GM18507 (cell line): ENCODE data around the gene RGS14.

Experiments
- DNase-seq: peaks from one replicate; pipeline ENCODE4 v3.0.0; 2011; ENCODE audit warnings: low read depth; ENCODE audit not compliant: insufficient read length; ENCODE audit errors: extremely low spot score
- FAIRE-seq: peaks from 2 replicates; lab custom pipeline; 2011; peaks lifted over from hg19 to GRCh38; lab: Jason Lieb, UNC

RGS14 gene

DNA sequence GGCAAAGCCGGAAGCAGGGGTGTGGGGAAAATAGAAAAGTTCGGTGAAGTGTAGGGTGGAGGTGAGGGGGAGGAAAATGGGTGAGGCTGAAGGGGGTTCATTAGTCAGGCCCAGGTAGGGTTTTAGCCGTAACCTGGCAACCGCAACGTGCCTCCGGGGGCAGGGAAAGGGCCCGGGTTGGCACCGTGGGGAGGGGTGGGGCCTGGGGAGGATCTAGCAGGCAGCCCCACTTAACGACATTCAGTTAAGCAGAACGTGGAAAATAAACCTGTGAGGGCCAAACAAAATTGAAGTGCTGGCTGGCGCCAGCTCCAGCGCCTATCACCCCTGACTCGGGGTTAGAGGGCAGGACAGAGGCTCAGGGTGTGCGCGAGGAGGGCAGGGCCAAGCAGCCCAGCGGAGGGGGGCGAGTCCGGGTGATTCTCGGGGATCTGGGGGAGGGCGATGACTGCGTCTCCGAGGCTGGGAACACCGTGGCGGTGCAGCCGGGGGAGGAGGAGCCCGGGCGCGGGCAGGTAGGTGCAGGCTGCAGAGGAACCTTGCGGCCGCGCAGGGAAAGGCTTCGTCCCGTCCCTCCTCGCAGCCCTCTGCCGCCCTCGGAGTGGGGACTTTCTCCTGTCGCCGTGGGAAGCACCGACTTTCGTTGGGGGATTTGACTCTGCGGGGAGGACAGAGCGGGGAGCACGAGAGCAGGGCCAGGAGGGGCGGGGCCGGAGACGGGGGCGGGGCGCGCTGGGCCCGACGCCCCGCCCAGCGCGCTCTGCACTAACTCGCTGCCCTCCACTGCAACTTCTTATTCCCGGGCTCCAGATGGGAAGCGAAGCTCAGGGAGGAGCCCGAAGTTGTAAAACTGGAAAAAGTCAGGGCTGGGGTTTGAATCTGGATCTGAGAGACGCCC, 5.1 kb downstream of the RGS14 start:
- FAIRE-seq = peak; percentile 86
- peak; percentile 57 for DNase-seq

DNA sequence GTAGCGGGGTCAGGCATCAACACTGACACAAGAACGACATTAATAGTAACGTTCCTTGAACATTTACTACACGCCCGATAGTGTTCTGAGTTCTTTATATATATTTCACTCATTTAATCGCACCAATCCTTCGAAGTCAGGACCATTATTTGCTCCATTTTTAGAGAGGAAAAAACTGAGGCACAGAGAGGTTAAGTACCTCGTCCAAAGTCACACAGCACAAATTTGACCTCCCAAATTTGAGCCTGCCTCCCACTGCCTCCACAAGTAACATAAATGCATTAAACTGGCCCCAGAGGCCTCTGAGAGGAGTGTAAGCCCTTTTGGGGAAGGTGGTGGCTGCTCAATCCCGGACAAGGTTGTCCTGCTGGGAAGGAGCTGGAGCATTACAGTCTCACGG, 5.8 kb downstream of the RGS14 start:
- DNase-seq (no peak), FAIRE-seq (no peak)

DNA sequence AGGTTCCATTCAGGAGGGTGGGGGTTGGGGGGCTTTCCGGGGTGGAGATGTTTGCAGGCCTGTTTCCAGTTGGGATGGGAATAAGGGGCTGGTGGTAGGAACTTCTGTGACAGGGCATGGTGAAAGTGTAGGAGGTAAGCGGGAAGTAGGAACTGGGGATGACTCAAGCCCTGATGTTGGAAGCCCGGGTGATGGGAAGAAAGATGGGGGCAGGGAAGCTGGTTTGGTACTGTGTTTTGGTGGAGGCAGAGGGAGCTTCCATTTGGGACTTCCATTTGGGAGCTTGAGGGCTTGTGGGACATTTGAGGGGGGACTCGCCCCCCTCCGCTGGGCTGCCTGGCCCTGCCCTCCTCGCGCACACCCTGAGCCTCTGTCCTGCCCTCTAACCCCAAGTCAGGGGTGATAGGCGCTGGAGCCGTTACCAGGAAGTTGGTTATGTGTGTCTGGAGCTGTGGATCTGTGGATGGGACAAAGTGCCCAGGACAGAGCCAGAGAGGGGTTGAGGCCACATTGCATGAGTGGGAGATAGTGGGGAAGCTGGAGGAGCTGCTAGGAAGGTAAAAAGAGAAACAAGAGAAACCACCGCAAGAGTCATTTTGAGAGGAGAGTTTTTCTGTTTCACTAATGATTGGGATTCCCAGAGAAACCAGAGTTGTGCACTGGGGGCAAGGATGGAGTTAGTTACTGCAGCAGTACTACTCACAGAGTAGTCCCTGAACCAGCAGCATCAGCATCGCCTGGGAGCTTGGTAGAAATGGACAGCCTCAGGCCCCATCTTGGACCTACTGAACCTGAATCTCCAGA, 6.6 kb downstream of the RGS14 start:
- no peak for DNase-seq
- FAIRE-seq = peak; percentile 91

DNA sequence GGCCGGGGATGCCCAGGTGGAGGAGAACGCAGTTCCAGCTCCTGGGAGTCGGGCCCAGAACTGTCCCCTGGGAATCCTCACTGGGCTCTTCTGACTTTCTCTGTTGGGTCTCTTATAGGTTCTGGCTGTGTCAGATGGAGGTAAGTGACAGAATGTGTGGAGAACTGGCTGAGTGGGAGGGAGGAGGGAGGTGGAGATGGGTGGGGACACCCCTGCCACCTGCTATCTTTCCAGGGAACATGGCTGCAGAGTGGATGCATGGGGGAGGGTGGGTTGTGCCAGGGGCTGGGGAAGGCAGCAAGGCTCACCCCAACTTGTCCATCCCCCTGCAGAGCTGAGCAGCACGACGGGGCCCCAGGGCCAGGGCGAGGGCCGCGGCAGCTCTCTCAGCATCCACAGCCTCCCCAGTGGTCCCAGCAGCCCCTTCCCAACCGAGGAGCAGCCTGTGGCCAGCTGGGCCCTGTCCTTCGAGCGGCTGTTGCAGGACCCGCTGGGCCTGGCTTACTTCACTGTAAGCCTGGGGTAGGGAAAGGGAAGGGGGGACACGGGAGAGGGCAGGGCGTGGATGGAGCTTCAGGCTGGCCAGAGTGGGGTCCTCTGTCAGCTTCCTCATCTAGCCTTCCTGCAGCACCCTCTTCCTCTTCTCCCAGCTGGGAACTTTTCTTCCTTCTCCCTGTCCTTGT, 8.3 kb downstream of the RGS14 start:
- DNase-seq = no peak
- FAIRE-seq = no peak

DNA sequence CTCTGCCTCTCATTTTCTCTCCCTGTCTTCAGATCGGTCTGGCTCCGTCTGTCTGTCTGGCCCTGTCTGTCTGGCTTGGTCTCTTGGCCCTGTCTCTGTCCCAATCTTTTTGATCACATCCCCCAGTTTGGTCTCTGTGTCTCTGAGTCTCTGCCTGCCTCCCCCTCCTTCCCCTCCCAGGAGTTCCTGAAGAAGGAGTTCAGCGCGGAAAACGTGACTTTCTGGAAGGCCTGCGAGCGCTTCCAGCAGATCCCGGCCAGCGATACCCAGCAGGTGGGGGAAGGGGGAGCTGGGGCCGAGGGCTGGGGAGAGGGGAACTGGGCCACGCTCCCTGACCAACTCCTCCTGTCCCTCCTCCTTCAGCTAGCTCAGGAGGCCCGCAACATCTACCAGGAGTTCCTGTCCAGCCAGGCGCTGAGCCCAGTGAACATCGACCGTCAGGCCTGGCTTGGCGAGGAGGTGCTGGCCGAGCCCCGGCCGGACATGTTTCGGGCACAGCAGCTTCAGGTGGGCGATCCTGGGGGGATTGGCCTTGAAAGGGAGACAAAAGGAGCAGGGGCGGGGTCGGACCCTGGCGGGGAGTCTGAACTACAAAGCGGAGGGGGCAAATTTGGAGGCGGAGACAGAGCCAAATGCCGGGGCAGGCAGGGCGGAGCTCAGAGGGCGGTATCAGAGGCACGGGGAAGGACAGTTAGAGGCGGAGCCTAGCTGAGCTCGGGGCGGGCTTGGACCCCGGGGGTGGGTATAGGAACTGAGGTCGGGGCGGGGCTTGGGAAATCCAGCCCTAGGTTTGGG, 9.0 kb downstream of the RGS14 start:
- no peak for DNase-seq
- no peak for FAIRE-seq

DNA sequence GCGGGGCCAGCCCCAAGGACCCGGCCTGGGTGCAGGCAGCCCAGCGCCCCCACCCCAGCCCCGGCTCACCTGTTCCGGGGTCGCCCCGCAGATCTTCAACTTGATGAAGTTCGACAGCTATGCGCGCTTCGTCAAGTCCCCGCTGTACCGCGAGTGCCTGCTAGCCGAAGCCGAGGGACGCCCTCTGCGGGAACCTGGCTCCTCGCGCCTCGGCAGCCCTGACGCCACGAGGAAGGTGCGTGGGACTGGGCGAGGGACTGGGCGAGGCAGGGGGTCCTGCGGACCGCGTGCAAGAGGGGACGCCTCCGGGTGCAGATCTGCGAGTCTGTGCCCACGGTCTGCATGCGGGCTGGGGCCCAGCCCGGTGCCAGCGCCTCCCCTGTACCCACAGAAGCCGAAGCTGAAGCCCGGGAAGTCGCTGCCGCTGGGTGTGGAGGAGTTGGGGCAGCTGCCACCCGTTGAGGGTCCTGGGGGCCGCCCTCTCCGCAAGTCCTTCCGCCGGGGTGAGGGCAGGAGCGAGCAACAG, 9.7 kb downstream of the RGS14 start:
- FAIRE-seq = no peak
- DNase-seq = no peak

DNA sequence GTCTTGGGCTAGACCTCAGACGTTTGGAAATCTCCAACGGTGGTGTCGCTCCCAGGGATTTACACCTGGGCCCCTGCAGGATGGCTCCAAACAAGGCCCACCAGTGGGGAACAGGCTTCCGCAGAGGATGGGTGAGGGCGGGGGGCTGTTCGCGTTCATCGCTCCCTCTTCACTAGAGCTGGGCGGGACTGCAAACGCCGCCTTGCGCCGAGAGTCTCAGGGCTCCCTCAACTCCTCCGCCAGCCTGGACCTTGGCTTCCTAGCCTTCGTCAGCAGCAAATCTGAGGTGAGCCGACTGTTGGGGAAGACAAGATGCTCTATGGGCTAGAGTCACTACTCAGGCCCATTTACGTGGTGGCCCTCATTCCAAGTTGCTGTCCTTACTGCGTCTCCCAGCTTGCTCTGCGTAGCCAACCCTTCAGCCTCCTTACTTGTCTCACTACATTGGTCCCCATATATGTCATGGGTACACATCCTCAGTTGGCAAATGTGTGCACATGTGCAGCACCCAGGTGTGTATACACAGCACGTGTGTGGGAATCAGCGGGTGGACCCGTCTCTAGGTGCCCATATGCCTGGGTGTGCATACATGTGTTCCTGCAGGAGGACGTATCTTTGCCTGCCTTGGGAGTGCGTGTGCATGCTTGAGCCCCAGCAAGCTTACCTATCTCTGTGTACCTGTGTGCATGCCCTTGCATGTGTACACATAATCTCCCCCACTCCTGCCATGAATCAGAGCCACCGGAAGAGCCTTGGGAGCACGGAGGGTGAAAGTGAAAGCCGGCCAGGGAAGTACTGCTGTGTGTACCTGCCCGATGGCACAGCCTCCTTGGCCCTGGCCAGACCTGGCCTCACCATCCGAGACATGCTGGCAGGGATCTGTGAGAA, 10.5 kb downstream of the RGS14 start:
- DNase-seq (no peak), FAIRE-seq (no peak)

DNA sequence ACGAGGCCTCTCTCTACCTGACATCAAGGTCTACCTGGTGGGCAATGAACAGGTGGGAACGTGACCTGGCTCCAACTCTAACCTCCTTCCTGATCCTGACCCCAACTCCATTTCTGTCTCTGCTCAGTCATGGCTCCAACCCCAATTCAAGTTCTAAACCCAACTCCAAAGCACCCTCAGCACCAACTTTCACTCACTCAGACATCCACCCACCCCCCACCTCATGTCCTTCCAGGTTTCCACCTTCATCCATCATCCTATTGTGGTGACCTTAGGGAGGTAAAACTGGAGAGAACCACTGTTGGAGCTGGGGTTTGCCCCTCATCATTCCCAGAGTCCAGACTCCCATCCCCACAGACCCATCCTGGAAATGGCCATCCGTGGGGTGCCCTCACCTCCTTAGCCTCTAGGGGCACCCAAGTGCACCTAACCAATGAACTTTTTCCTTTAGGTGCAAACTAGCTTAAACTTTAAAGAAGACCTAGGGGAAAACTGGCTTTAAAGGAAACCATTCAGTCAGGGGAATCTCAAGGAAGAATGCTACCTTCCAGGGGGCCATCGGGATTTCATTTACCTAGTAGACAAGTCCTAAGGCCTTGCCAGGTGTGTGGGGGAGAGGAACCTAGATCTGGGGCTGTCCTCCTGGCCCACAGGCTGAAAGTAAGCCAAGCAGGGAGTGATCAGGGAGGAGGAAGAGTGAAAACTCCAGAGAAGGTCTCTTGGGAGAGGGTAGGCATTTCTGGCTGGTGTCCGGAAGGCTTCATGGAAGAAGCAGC, 11.3 kb downstream of the RGS14 start:
- peak; percentile 90 for FAIRE-seq
- DNase-seq = no peak

DNA sequence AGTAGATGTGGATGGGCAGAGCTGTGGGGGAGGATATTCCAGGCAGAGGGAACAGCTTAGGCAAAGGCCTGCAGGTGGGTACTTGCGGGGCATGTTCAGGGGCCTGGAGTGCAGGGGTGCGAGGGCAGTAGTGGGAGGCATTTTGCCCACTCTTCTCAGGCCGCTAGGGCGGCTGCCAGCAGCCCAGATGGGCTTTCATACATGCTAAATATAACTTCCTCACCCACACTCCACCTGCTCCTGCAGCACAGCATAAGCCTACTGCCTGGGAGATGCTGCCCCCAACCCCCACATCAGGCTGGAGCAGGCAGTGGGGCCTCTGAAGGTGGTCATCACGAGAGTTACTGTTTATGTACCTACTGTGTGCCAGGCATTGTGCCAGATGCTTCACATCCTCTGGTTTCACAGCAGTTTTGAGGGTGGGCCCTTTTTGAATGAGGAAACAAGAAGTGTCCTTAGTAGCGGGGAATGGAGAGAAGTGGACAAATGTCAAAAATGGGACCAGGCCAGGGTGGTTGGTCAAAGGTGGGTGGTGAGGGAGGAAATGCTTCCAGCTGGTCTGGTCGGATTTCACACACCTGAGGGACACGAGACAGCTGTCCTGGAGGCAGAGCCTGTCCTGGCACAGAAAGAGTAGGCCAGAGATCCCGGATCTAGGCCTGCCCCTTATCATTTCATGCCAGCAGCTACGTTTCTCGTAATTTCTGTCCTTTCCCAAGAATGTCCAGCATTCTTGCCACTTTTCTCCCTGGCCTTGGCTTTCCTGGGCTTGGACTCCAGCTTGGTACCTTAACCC, 12.1 kb downstream of the RGS14 start:
- DNase-seq (no peak), FAIRE-seq (no peak)

DNA sequence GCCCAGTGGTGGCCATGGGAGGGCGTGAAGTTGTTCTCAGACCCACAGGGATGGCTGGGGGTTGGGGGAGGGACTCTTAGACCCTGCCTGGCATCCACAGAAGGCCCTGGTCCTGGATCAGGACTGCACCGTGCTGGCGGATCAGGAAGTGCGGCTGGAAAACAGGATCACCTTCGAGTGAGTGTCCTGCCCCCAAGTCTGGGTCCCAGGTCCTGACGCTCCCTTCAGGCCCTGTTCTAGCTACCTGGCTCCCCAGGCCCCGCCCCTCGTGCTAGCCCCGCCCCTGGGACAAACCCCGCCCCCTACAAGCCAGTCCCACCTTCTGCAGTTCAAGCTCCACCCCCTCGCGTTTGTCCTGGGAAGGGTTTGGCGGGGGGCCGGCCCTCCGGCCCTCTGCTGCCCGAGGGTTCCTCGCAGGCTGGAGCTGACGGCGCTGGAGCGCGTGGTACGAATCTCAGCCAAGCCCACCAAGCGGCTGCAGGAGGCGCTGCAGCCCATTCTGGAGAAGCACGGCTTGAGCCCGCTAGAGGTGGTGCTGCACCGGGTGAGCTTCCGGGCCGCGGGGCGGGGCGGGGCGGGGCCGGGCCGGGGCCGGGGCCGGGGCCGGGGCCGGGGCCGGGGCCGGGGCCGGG, 12.9 kb downstream of the RGS14 start:
- DNase-seq (no peak), FAIRE-seq (peak; percentile 5)

DNA sequence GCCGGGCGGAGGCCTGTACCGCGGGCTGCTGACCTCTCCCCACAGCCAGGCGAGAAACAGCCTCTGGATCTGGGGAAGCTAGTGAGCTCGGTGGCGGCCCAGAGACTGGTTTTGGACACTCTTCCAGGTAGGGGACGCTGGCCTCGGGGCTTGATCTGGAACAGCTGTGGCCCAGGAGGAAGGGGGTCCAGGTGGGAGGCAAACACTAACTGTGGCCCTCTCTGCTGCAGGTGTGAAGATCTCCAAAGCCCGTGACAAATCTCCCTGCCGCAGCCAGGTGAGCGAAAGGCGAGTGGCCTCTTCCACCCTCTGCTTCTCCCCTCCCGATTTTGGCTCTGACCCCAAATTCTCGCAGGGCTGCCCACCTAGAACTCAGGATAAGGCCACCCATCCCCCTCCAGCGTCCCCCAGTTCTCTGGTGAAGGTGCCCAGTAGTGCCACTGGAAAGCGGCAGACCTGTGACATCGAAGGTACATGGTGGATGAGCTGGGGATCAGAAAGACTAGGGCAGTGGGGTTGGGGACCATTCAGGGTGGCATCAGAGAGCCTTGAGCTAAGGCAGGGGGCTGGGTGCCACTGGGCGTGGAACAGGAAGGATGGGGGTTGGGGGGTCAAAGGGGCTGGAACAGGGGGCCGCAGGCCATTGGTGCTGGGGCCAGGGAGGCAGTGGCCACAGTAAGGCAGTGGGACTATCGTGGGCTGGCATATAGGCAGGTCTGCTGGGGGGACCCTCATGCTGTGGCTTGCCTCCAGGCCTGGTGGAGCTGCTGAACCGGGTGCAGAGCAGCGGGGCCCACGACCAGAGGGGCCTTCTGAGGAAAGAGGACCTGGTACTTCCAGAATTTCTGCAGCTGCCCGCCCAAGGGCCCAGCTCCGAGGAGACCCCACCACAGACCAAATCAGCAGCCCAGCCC, 13.7 kb downstream of the RGS14 start:
- DNase-seq = no peak
- FAIRE-seq = no peak

DNA sequence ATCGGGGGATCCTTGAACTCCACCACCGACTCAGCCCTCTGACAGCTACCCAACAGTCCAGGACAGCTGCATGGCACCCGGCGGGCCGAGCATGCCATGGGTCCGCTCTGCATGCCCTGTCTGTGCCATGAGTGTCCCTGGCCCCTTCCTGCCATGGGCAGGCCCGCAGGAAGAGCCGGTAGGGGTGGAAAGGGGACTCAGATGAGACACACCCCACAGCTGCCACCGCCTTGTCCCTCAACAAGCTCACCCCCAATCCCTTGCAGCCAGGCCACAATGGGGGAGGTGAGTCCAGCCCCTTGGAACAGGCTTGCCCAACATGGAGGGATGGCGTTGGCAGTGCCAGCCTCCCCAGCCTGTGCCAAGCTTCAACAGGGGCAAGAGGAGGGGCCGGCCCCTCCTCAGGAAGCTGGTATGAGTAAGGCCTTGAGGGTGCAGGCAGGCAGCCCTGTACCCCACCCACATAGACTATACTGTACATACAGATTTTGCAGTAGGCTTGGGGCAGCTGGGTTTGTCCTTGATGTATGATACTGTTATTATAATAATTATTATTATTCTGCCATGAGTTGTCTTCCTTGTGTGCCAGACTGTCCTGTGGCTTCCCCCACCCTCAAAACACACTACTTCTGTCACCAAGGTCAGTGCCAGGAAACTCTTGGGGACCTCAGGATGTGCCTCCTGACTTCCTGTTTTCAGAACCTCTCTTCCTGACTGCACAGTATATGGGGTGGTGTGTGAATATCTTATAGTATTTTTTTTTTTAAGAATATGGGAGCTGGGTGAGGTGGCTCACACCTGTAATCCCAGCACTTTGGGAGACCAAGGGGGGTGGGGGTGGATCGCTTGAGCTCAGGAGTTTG, 14.5 kb downstream of the RGS14 start:
- no peak for FAIRE-seq
- DNase-seq = no peak

DNA sequence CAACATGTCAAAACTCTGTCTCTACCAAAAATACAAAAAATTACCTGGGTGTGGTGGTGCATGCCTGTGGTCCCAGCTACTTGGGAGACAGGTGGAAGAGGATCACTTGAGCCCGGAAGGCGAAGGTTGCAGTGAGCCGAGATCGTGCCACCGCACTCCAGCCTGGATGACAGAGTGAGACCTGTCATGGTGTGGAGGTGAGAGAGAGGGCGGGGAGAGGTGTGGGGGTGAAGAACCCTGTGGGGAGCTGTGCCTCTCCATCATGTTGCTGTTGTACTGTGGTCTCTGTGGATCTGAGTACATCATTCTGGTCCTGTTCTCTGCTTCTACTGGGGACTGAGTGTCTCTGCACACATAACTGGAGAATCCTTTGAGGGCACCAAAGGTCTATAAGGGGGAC, 15.2 kb downstream of the RGS14 start:
- FAIRE-seq (no peak), DNase-seq (no peak)

DNA sequence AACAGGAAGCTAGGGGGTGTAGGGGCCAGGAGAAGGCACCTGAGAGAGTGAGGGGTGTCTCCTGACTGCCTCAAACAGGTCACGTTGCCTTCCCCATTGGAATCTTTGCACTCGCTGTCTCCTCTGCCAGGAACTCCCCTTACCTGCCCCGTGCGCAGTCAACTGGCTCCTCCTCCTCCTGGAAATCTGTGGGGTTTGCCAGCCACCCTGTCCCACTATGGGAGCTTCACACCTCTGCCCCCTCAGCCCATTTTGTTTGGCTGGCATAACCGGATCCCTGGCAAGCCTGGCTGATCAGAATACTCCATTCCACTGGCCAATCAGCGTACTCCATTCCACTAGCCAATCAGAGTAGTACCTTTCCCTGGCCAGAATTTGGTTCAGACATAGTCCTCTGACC, 16.1 kb downstream of the RGS14 start:
- DNase-seq (no peak), FAIRE-seq (no peak)

DNA sequence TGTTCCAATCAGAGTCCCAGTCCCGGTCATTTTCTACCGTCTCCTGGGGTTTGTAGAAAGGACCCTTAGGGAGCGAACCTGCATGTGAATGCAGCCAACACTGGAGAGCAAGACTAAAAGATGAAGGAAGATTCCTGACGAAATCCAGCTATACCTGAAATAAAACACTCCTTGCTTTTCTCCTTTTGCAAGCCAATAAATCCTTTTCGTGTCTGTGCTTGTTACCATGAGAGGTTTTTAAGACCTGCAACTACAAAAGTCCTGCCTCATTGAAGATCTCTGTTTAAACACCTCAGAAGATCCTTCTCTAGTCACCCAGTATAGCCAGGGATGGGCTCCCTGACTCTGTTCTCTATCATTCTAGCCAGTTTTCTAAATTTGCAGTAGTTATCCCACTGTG, 16.5 kb downstream of the RGS14 start:
- FAIRE-seq (no peak), DNase-seq (no peak)
